C4-2B (cell line): ENCODE results near the gene SLC6A17.

Source experiments
- H3K27ac ChIP-seq: fragments of 450-650 bp; 2 replicates; pipeline ENCODE4 v1.5.1; 2017
- ZFX ChIP-seq: fragments of 450-650 bp; IDR thresholded peaks from 2 replicates; pipeline ENCODE4 v1.6.1; 2017
- TF ChIP-seq, protein P1 (sequence below): fragments of 450-650 bp; conservative IDR thresholded peaks from 2 replicates; pipeline ENCODE4 v1.5.1; 2017; ENCODE audit warnings: mild to moderate bottlenecking

SLC6A17 gene

DNA sequence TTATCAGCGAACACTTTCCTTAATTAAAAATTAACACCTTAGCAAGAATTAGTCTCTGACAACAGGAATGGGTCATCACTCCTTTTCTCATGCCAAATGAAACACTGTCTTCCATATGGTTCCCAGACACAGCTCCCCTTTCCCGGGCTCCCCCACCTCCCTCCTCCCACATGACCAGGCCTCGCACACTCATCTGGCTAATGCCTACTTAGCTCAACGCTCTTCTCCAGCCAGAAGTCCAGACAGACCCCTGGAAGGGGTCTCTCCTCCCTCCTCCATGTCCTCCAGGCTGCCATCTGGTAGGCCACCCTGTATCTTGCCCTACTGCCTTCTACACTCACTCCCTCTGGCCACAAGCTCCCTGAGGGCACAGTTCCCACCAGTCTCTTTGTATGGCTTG, 99.7 kb downstream of the SLC6A17 start:
- TF ChIP-seq, protein P1, sequence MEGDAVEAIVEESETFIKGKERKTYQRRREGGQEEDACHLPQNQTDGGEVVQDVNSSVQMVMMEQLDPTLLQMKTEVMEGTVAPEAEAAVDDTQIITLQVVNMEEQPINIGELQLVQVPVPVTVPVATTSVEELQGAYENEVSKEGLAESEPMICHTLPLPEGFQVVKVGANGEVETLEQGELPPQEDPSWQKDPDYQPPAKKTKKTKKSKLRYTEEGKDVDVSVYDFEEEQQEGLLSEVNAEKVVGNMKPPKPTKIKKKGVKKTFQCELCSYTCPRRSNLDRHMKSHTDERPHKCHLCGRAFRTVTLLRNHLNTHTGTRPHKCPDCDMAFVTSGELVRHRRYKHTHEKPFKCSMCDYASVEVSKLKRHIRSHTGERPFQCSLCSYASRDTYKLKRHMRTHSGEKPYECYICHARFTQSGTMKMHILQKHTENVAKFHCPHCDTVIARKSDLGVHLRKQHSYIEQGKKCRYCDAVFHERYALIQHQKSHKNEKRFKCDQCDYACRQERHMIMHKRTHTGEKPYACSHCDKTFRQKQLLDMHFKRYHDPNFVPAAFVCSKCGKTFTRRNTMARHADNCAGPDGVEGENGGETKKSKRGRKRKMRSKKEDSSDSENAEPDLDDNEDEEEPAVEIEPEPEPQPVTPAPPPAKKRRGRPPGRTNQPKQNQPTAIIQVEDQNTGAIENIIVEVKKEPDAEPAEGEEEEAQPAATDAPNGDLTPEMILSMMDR: no peak
- no peak for TF ChIP-seq ZFX
- no peak overlapping the region for H3K27ac ChIP-seq

DNA sequence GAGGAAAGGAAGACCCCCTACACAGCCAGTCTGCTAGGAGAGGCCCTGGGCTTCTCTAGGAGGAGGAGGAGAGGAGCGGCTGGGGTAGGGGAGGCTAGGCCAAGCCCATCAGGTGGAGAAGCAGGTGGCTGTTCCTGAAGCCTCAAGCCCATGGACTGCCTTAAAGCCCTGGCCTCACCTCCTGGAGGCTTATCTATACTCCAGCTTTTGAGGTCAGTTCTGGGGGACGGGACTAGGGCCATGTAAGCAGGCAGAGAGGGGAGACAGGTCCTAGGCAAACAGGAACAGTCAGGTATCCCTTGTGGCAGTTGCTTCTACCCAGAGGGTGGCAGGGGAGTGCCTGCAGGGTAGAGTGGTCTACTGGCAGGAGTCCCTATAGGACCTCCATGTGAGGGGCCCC, 100.5 kb downstream of the SLC6A17 start:
- no peak overlapping the region for H3K27ac ChIP-seq
- no peak for TF ChIP-seq ZFX
- TF ChIP-seq, protein P1: no peak
